MM.1S (cell line): Measurements from ENCODE around the gene GRM3.

Experiments
- EZH2 ChIP-seq: fragments of 300-600 bp; sonication (generic); optimal IDR thresholded peaks from 2 replicates; pipeline ENCODE3; 2017; ENCODE audit warnings: low read depth, mild to moderate bottlenecking, antibody characterized with exemption, low read length, mixed read lengths
- EZH2phosphoT487 ChIP-seq: fragments of 300-600 bp; sonication (generic); IDR thresholded peaks from 2 replicates; pipeline ENCODE4 v1.6.1; 2018; ENCODE audit warnings: antibody characterized with exemption, low read length
- TF ChIP-seq, protein P1 (sequence below): fragments of 300-600 bp; sonication (generic); IDR thresholded peaks from 2 replicates; pipeline ENCODE4 v1.5.1; 2016; ENCODE audit warnings: antibody characterized with exemption, low read length, mixed read lengths

DNA sequence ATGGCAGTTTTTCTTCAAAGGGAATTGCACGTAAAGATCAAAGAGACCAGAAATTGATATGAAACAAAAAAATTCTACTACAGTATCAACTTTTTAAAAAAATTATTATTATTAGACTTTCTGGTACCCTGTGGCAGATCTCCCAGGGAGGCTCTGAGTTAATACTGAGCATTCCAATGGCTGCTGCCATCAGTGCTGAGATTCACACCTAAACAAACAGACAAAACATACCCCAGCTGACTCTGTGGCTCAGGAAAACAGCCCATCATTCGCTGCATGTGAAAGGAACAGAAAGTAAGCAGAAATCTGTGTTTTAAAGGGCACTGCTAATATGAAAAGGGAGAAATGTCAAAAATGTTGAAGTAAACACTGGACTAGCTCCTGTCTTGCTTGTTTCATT, 118.4 kb downstream of the GRM3 start:
- TF ChIP-seq, protein P1, sequence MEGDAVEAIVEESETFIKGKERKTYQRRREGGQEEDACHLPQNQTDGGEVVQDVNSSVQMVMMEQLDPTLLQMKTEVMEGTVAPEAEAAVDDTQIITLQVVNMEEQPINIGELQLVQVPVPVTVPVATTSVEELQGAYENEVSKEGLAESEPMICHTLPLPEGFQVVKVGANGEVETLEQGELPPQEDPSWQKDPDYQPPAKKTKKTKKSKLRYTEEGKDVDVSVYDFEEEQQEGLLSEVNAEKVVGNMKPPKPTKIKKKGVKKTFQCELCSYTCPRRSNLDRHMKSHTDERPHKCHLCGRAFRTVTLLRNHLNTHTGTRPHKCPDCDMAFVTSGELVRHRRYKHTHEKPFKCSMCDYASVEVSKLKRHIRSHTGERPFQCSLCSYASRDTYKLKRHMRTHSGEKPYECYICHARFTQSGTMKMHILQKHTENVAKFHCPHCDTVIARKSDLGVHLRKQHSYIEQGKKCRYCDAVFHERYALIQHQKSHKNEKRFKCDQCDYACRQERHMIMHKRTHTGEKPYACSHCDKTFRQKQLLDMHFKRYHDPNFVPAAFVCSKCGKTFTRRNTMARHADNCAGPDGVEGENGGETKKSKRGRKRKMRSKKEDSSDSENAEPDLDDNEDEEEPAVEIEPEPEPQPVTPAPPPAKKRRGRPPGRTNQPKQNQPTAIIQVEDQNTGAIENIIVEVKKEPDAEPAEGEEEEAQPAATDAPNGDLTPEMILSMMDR, result no peak
- TF ChIP-seq EZH2 (no peak), EZH2phosphoT487 (no peak)
